Midbrain (tissue), 1 donor: ENCODE data around the gene ALMS1.
"Not testable (repeated sequence)": the region's sequence is repeated elsewhere in the genome, so short reads cannot be mapped to it uniquely, and the experiment has no call there.

Experiments used
- DNase-seq: peaks from one replicate; lab custom pipeline; 2025; lab: John Stamatoyannopoulos, UW

Gene ALMS1, protein sequence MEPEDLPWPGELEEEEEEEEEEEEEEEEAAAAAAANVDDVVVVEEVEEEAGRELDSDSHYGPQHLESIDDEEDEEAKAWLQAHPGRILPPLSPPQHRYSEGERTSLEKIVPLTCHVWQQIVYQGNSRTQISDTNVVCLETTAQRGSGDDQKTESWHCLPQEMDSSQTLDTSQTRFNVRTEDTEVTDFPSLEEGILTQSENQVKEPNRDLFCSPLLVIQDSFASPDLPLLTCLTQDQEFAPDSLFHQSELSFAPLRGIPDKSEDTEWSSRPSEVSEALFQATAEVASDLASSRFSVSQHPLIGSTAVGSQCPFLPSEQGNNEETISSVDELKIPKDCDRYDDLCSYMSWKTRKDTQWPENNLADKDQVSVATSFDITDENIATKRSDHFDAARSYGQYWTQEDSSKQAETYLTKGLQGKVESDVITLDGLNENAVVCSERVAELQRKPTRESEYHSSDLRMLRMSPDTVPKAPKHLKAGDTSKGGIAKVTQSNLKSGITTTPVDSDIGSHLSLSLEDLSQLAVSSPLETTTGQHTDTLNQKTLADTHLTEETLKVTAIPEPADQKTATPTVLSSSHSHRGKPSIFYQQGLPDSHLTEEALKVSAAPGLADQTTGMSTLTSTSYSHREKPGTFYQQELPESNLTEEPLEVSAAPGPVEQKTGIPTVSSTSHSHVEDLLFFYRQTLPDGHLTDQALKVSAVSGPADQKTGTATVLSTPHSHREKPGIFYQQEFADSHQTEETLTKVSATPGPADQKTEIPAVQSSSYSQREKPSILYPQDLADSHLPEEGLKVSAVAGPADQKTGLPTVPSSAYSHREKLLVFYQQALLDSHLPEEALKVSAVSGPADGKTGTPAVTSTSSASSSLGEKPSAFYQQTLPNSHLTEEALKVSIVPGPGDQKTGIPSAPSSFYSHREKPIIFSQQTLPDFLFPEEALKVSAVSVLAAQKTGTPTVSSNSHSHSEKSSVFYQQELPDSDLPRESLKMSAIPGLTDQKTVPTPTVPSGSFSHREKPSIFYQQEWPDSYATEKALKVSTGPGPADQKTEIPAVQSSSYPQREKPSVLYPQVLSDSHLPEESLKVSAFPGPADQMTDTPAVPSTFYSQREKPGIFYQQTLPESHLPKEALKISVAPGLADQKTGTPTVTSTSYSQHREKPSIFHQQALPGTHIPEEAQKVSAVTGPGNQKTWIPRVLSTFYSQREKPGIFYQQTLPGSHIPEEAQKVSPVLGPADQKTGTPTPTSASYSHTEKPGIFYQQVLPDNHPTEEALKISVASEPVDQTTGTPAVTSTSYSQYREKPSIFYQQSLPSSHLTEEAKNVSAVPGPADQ (N-terminal part only)

DNA sequence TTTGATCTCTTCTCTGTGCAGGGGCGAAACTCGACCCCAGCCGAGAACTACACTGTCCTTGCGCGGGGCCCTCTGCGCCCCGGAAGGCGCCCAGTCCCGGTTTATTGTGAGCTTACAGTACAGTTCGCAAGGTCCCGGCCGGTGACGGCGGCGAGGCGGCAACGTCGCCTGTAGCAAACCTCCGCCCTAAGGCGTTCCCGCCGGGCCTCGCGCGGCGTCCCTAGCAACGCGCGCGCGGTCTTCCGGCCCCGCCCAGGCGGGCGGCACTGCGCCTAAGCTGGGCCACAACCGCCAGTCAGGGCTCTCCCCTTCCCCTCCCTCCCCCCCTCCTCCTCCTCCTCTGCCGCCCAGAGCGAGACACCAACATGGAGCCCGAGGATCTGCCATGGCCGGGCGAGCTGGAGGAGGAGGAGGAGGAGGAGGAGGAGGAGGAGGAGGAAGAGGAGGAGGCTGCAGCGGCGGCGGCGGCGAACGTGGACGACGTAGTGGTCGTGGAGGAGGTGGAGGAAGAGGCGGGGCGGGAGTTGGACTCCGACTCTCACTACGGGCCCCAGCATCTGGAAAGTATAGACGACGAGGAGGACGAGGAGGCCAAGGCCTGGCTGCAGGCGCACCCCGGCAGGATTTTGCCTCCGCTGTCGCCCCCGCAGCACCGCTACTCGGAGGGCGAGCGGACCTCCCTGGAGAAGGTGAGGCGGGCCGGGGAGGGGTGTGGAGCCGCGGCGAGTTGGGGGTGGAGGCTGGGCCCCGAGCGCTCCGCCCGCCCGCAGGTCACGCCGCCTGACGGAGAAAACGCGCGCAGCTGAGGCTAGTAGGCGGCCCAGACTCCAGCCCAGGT, at the start of gene ALMS1:
Gene ALMS1 (plus strand): TSS at position 333 of the 838 bp plus-strand sequence. CDS start 33 bp downstream, at position 366.
- DNase-seq = peak; percentile 91

- DNase-seq = no peak
Observed at GRCh38 chr2:73337828-73338227, 47.8 kb upstream of the ALMS1 start.

- no peak for DNase-seq
Observed at GRCh38 chr2:73339201-73339600, 46.4 kb upstream of the ALMS1 start.

GRCh38 chr2:73341039-73341438, 44.6 kb upstream of the ALMS1 start:
- DNase-seq = no peak

DNA sequence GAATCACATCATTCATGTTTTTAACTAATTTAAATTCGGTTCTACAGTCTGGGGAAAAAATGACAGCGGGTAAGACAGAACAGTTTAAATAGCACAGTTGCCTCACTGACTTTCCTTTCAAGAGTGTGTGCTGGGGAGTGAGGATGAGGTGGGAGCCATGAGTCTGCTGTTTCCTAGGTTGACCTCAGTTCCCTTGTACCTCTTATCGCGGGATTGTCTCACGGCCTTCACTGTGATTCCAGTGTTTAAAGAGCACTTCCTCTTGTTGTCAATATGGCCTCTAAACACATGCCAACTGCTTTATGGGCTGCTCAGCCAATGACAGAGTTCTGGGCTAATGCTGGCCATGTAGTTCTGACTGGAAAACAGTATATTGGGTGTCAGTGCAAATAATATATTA, 41.6 kb upstream of the ALMS1 start:
- no peak for DNase-seq

DNA sequence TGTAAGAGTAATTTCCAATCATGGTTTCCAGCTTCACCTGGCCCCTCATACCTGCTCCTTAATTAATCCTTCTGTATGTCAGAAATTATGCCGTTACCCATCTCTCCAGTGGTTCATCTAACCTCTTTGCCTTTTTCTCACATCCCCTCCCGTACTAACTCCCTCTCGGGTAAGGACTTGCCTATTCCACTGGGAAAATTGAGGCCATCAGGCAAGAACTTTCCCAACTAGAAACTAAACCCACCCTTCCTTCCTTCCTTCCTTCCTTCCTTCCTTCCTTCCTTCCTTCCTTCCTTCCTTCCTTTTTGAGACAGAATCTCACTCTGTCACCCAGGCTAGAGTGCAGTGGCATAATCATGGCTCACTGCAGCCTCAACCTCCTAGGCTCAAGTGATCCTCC, 40.9 kb upstream of the ALMS1 start:
- not testable (repeated sequence) for DNase-seq

- DNase-seq = no peak
Observed at GRCh38 chr2:73350035-73350691, 35.5 kb upstream of the ALMS1 start.

DNA sequence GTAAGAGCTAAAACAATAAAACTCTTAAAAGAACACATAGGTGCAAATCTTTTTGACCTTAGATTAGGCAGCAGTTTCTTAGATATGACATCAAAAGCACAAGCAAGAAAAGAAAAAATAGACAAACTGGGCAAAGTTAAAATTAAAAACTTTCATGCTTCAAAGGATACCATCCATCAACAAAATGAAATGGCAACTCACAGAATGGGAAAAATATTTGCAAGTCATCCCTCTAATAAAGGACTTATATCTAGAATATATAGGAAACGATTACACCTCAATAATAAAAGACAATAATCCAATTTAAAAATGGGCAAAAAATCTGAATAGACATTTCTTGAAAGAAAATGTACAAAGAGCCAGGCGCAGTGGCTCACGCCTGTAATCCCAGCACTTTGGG, 29.5 kb upstream of the ALMS1 start:
- DNase-seq = no peak

- no peak for DNase-seq
Observed at GRCh38 chr2:73359915-73360697, 25.5 kb upstream of the ALMS1 start.

DNA sequence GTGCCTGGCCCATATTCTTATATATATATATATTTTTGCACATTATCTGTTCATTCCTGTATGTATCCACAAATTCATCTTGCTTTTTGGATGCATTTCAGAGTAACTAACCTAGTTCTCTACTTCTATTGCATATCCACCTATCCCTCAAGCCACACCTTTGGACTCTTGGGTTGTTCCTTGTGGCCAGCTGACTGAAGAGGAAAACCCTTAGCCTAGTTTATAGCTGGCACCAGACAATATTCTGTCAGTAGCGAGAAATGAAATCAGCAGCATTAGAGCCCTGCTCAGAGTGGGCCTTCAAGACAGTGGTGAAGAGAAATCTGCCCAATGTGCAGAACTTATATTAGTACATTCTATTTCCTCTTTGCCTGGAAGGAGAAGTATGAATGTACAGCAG, 19.6 kb upstream of the ALMS1 start:
- no peak for DNase-seq

- DNase-seq = no peak
Observed at GRCh38 chr2:73368781-73369180, 16.9 kb upstream of the ALMS1 start.

DNA sequence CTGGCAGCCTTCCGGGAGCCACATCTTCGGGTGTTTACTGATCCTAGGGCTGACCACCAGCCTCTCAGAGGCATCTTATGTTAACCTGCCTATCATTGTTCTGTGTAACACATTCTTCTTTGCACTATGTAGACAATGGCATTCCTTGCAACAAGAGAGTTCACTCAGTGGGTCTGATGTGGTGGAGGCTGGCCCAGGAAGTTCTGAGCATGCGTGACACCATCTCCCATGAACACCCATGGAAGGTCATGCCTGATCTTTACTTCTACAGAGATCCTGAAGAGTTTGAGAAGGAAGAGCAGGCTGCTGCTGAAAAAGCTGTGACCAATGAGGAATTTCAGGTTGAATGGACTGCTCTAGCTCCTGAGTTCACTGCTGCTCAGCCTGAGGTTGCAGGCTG, 15.3 kb upstream of the ALMS1 start:
- DNase-seq = no peak

DNA sequence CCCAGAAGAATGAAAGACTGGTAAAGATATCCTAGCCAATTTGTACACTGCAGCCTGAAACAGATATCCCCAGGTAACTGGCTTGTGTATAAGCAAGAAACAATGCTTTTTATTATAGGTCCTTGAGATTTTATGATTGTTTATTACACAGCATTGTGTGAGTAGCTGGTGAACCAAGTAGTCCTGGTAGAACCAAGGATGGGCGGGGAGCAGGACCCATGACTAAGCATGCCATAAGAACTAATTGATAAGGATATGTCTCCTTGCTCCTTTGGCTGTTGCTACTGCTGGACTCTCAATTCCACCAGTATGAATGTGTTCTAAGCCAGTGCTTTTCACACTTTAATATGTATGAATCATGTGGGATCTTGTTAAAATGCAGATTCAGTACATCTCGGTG, 12.3 kb upstream of the ALMS1 start:
- DNase-seq = no peak

DNA sequence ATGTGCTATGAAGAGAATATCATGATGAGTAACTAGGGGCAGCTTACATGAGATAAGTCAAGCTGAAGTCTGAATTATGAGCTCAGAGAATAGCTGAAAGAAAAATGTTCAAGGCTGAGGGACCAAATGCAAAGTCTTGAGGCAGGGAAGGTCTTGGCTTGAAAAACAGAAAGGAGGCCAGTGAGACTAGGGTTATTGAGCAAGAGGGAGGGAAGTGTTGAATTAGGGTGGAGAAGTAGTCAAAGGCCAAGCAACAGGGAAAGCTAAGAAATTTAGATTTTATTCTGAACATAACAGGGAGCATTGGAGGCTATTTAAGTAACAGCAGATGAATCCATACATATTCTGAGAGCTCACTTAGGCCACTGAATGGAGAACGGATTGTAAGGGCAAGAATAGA, 11.4 kb upstream of the ALMS1 start:
- no peak for DNase-seq

GRCh38 chr2:73376681-73377080, 9.0 kb upstream of the ALMS1 start:
- DNase-seq = no peak

DNA sequence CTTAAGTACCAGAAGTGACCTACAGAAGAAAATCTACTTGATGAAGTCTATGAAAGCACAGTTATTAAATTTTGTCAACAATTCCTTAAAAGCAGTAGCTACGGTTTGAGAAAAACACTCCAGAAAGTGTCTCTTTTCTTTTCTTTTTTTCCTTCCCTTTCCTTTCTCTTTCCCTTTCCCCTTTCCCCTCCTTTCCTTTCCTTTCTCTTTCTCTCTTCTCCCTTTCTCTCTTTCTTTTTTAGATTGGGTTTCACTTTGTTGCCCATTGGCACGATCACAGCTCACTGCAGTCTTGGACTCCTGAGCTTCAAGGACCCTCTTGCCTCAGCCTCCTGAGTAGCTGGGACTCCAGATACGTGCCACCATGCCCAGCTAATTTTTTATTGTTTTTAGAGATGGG, 2.6 kb upstream of the ALMS1 start:
- no peak for DNase-seq

DNA sequence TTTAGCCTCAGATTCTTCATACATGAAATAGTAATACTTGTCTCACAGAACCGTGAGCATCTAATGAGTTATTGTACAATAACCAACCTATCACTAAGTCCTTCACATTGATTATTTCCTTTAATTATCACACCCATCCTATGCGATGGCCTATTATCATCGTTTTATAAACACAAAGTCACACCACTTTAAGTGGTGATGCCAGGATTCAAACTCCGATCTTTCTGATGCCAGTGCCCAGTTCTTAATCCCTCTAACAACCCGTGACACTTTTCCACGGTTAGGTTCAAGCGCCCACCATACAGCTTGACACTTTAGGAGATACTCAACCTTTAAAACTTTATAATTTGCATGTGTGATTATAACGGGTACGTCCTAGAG, 523 bp upstream of the ALMS1 start:
- no peak for DNase-seq

- DNase-seq = no peak
Observed at GRCh38 chr2:73386342-73386868, 769 bp downstream of the ALMS1 start.

DNA sequence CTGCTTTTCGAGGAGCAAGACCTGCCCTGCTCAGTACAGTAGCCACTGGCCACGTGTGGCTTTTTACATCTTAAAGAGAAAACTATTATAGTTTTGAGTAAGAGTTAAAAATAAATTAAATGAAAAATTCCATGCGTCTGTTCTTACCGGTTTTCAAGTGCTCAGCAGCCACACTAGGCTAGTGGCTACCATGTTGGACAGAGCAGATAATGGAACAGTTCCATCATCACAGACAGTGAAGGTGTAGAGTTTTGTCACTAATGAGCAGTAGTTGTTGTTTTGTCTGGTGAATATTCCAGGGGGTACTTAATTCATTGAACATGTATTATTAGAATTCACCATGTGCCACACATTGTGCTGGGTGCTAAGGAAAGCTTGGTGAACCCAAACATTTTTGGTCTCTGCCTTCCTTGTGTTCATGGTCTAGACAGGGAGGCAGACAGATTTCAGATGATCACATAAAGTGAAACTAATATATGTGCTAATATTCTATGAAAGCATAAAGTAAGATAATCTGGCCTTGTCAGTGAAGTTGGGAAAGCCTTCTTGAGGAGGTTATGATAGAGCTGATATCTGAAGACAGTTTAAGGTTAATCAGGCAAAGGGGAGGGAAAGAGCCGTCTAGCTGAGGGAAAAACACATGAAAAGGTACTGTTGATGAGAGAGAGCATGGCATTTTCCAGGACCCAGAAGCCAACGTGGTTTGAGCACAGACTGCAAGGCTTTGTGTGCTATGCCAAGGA, 1.4 kb downstream of the ALMS1 start:
- no peak for DNase-seq
